Loucy (cell line): ENCODE measurements around the gene TEDC2.

Experiments used
- H2AFZ ChIP-seq: fragments of 200-600 bp; sonication (generic); 2 replicates; pipeline ENCODE4 v1.6.0; 2016; ENCODE audit warnings: antibody characterized with exemption, mild to moderate bottlenecking, low read length, moderate library complexity
- H3F3A ChIP-seq: fragments of 200-600 bp; 2 replicates; pipeline ENCODE4 v1.6.0; 2016; ENCODE audit warnings: antibody characterized with exemption, low read depth, mild to moderate bottlenecking
- H3K27me3 ChIP-seq: fragments of 200-600 bp; sonication (generic); 2 replicates; pipeline ENCODE4 v1.6.1; 2014; ENCODE audit warnings: low read length, mild to moderate bottlenecking; ENCODE audit not compliant: insufficient read depth, poor library complexity, severe bottlenecking
- H3K36me3 ChIP-seq: fragments of 200-600 bp; sonication (generic); 2 replicates; pipeline ENCODE4 v1.6.1; 2016; ENCODE audit warnings: low read length; ENCODE audit not compliant: insufficient read depth
- H3K4me1 ChIP-seq: fragments of 200-600 bp; sonication (generic); 2 replicates; pipeline ENCODE4 v1.5.1; 2014; ENCODE audit warnings: low read length, mild to moderate bottlenecking; ENCODE audit not compliant: insufficient read depth, poor library complexity, severe bottlenecking
- H3K4me2 ChIP-seq: fragments of 200-600 bp; sonication (generic); 2 replicates; pipeline ENCODE4 v1.6.0; 2014; ENCODE audit warnings: antibody characterized with exemption, low read length, low read depth, mild to moderate bottlenecking; ENCODE audit not compliant: poor library complexity, severe bottlenecking
- H3K4me3 ChIP-seq: fragments of 200-600 bp; sonication (generic); 2 replicates; pipeline ENCODE4 v1.5.1; 2014; ENCODE audit warnings: low read length, mild to moderate bottlenecking, mixed read lengths; ENCODE audit not compliant: poor library complexity, severe bottlenecking
- H3K79me2 ChIP-seq: fragments of 200-600 bp; sonication (generic); 2 replicates; pipeline ENCODE4 v1.6.1; 2014; ENCODE audit warnings: low read length; ENCODE audit not compliant: insufficient read depth
- H3K9ac ChIP-seq: fragments of 200-600 bp; sonication (generic); 2 replicates; pipeline ENCODE4 v1.6.0; 2014; ENCODE audit warnings: mild to moderate bottlenecking, low read depth, low read length, moderate library complexity; ENCODE audit not compliant: poor library complexity, severe bottlenecking
- H3K9me2 ChIP-seq: fragments of 200-600 bp; sonication (generic); replicated peaks from 2 replicates; pipeline ENCODE4 v1.6.1; 2016; ENCODE audit warnings: low read depth, low read length, mixed read lengths
- H3K9me3 ChIP-seq: fragments of 200-600 bp; sonication (generic); 2 replicates; pipeline ENCODE4 v1.6.1; 2014; ENCODE audit warnings: mild to moderate bottlenecking, antibody characterized with exemption, low read length, low read depth; ENCODE audit not compliant: insufficient read depth
- H4K20me1 ChIP-seq: fragments of 200-600 bp; sonication (generic); 2 replicates; pipeline ENCODE4 v1.6.0; 2014; ENCODE audit warnings: antibody characterized with exemption, low read length, mild to moderate bottlenecking; ENCODE audit not compliant: insufficient read depth, poor library complexity, severe bottlenecking
- CTCF ChIP-seq: fragments of 200-600 bp; sonication (generic); conservative IDR thresholded peaks from 2 replicates; pipeline ENCODE4 v1.5.1; 2014; ENCODE audit warnings: mild to moderate bottlenecking, antibody characterized with exemption, low read length
- EZH2phosphoT487 ChIP-seq: fragments of 200-600 bp; IDR thresholded peaks from 2 replicates; pipeline ENCODE4 v1.6.1; 2018; ENCODE audit warnings: antibody characterized with exemption, mild to moderate bottlenecking, moderate library complexity, borderline replicate concordance

TEDC2 gene

GRCh38 chr16:2482249-2482648 lies 22.3 kb downstream of the TEDC2 start:
- no peak overlapping the region for H3K4me3 ChIP-seq

GRCh38 chr16:2482708-2483534 lies 23.0 kb downstream of the TEDC2 start:
- no peak overlapping the region for H3K4me3 ChIP-seq
- peaks cover 26% of the 10 kb centered on the region; the same call in 1 of the 2 replicates for H3K79me2 ChIP-seq
- H2AFZ ChIP-seq = no peak overlapping the region
- no peaks in the 10 kb centered on the region for H3K36me3 ChIP-seq
- peaks cover 2% of the 10 kb centered on the region for H4K20me1 ChIP-seq
- no peaks in the 10 kb centered on the region for H3K9me2 ChIP-seq
- TF ChIP-seq EZH2phosphoT487 = no peak
- TF ChIP-seq CTCF = no peak
- no peak overlapping the region for H3K4me2 ChIP-seq
- H3F3A ChIP-seq = no peaks in the 10 kb centered on the region
- H3K9me3 ChIP-seq = no peaks in the 10 kb centered on the region
- no peak overlapping the region for H3K9ac ChIP-seq
- no peaks in the 10 kb centered on the region for H3K4me1 ChIP-seq
- H3K27me3 ChIP-seq = no peaks in the 10 kb centered on the region

More at GRCh38 chr16:2482249-2482648, 22.3 kb downstream of the TEDC2 start:
- Histone ChIP-seq H4K20me1 (no peaks in the 10 kb centered on the region), H3K9ac (no peak overlapping the region), H3K79me2 (peaks cover 32% of the 10 kb centered on the region; the same call in 1 of the 2 replicates), H3K9me2 (no peaks in the 10 kb centered on the region), H3K9me3 (no peaks in the 10 kb centered on the region), H3K36me3 (no peaks in the 10 kb centered on the region), H2AFZ (no peak overlapping the region), H3F3A (no peaks in the 10 kb centered on the region), H3K4me1 (peaks cover 3% of the 10 kb centered on the region), H3K4me2 (no peak overlapping the region), H3K27me3 (no peaks in the 10 kb centered on the region)
- TF ChIP-seq CTCF (no peak), EZH2phosphoT487 (no peak)

- Histone ChIP-seq H3K79me2 (peaks cover 15% of the 10 kb centered on the region; the same call in 1 of the 2 replicates), H4K20me1 (peaks cover 3% of the 10 kb centered on the region), H3K27me3 (no peaks in the 10 kb centered on the region), H3K9me2 (no peaks in the 10 kb centered on the region), H3K4me3 (no peak overlapping the region), H3K4me2 (no peak overlapping the region), H2AFZ (no peak overlapping the region), H3K4me1 (no peaks in the 10 kb centered on the region), H3K9me3 (no peaks in the 10 kb centered on the region), H3K9ac (no peak overlapping the region), H3F3A (no peaks in the 10 kb centered on the region), H3K36me3 (no peaks in the 10 kb centered on the region)
- TF ChIP-seq CTCF (no peak), EZH2phosphoT487 (no peak)
Observed at GRCh38 chr16:2483939-2484897, 24.3 kb downstream of the TEDC2 start.
